ENCODE results near the gene PHF1. TPM values are rescaled to one million over a fixed set of nuclear protein-coding genes. Genes with fewer than 3 reads are reported as not detected.
"Not testable (repeated sequence)": the region's sequence is repeated elsewhere in the genome, so short reads cannot be mapped to it uniquely, and the experiment has no call there.

PHF1 gene
- total RNA-seq, 2 donors from 2014 or later = 98.2 to 132 TPM

DNA sequence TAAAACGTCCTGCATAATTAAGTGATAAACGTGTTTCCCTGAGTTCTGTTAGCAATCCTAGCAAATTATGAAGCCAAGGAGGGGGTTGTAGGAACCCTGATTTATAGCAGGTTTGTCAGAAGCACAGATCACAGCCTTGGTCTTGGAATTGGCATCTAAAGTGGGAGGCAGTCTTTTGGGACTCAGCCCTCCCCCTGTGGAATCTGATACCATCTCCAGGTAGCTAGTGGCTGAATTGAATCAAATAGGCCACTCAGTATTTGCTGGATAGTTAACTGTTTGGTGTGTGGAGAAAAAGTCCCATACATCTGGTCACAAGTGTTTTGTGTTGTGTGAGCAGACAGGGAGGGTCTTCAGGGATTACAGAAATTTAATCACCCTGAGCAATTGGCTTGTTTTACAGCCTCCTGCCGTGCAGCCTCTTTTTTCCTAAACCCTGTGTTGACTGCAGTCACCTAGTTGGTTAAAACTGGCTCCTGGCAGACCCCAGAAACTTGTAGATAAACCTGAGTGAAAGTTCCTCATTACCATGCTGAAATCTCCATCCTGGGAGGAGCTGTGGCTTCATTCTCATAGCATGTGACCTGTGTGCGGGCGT lies 38.2 kb upstream of the PHF1 start:
- intact Hi-C loops (cut with DNase I) = no loop called here
- H3K36me3 ChIP-seq = no peaks in the 10 kb centered on the region
- peaks cover 18% of the 10 kb centered on the region for H3K4me1 ChIP-seq (replicated peaks)
- H3K27me3 ChIP-seq (replicated peaks; ENCODE audit: insufficient read depth) = no peaks in the 10 kb centered on the region
- no peaks in the 10 kb centered on the region for H3K9me3 ChIP-seq
- 38% methylated on average over 5 of the region's 5 CpGs for WGBS
- TF ChIP-seq POLR2AphosphoS5 (IDR thresholded peaks at IDR 0.05) (no peak), POLR2A (IDR thresholded peaks at IDR 0.05) (no peak)
- TF ChIP-seq, protein P1, sequence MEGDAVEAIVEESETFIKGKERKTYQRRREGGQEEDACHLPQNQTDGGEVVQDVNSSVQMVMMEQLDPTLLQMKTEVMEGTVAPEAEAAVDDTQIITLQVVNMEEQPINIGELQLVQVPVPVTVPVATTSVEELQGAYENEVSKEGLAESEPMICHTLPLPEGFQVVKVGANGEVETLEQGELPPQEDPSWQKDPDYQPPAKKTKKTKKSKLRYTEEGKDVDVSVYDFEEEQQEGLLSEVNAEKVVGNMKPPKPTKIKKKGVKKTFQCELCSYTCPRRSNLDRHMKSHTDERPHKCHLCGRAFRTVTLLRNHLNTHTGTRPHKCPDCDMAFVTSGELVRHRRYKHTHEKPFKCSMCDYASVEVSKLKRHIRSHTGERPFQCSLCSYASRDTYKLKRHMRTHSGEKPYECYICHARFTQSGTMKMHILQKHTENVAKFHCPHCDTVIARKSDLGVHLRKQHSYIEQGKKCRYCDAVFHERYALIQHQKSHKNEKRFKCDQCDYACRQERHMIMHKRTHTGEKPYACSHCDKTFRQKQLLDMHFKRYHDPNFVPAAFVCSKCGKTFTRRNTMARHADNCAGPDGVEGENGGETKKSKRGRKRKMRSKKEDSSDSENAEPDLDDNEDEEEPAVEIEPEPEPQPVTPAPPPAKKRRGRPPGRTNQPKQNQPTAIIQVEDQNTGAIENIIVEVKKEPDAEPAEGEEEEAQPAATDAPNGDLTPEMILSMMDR (IDR thresholded peaks at IDR 0.05) = no peak
- peak overlapping the region; percentile 41 to 76 for H3K27ac ChIP-seq
- H3K4me3 ChIP-seq = no peak overlapping the region
- no peak for DNase-seq (ENCODE audit: low spot score)

DNA sequence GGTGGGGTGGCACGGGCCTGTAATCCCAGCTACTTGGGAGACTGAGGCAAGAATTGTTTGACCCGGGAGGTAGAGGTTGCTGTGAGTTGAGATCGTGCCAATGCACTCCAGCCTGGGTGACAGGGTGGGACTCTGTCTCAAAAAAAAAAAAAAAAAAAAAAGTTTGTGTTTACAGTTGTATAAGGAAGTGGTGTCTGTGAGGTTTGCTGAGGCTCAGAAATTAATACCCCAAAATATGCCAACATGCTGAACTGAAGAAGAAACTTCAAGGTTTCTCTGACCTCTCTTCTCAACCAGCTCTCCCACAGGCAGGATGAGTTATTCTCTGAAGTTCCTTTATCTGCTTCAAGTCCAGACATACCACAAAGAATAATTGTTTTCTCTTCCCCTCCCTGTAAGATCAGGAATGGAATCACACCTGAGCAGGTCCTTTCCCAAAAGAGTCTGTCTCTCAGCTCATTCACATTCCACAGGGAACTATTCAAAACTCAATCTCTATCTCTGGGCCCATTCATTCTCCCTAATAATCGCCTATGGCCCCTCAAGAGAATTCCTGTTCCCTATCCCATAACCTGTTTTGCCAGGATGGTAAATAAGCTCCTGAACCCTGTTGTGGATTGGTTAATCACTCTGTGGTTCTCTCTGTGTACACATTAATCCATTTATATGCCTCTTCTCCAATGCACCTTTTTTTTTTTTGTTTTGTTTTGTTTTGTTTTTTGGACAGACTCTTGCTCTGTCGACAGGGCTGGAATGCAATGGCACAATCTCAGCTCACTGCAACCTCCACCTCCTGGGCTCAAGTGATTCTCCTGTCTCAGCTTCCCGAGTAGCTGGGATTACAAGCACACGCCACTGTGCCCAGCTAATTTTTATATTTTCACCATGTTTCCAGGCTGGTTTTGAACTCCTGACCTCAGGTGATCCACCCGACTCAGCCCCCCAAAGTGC lies 36.6 kb upstream of the PHF1 start:
- intact Hi-C loops (cut with DNase I) = no loop called here
- no peaks in the 10 kb centered on the region for H3K27me3 ChIP-seq (replicated peaks; ENCODE audit: insufficient read depth)
- no peaks in the 10 kb centered on the region for H3K36me3 ChIP-seq
- no peaks in the 10 kb centered on the region for H3K9me3 ChIP-seq
- peak overlapping the region in 1 of 2 donors; percentile 13 for H3K4me3 ChIP-seq
- H3K27ac ChIP-seq = peak overlapping the region; percentile 35 to 76
- H3K4me1 ChIP-seq (replicated peaks) = peaks cover 18% of the 10 kb centered on the region
- DNase-seq (ENCODE audit: low spot score) = no peak
- WGBS = 42% methylated on average over 8 of the region's 8 CpGs
- TF ChIP-seq POLR2A (IDR thresholded peaks at IDR 0.05) = no peak
- peak; percentile 62 for TF ChIP-seq POLR2AphosphoS5 (IDR thresholded peaks at IDR 0.05)
- TF ChIP-seq, protein P1 (IDR thresholded peaks at IDR 0.05) = no peak

DNA sequence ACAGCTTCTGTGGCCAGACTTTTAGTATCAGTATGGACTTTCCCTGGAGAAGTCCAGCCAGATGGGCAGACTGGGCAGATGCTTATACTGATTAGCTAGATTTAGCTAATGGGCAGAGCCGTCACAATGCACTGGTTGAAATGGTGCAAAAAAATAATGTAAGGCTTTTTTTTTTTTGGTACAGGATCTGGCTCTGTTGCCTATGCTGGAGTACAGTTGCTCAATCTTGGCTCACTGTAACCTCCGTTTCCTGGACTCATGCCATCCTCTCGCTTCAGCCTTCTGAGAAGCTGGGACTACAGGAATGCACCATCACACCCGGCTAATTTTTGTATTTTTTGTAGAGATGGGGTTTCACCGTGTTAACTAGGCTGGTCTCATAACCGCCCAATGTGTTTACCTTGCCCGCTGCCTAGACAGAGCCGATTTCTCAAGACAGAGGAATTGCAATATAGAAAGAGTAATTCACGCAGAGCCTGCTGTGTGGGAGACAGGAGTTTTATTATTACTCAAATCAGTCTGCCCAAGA lies 35.6 kb upstream of the PHF1 start:
- intact Hi-C loops (cut with DNase I) = no loop called here
- Histone ChIP-seq H3K4me1 (replicated peaks) (peaks cover 18% of the 10 kb centered on the region), H3K9me3 (no peaks in the 10 kb centered on the region), H3K27me3 (replicated peaks; ENCODE audit: insufficient read depth) (no peaks in the 10 kb centered on the region), H3K36me3 (no peaks in the 10 kb centered on the region), H3K4me3 (peak overlapping the region in 1 of 2 donors; percentile 13), H3K27ac (peak overlapping the region; percentile 35 to 76)
- TF ChIP-seq POLR2AphosphoS5 (IDR thresholded peaks at IDR 0.05) = peak; percentile 70
- TF ChIP-seq, protein P1 (IDR thresholded peaks at IDR 0.05) = no peak
- no peak for TF ChIP-seq POLR2A (IDR thresholded peaks at IDR 0.05)
- DNase-seq (ENCODE audit: low spot score) = peak; percentile 84
- 5% methylated on average over 9 of the region's 9 CpGs for WGBS

DNA sequence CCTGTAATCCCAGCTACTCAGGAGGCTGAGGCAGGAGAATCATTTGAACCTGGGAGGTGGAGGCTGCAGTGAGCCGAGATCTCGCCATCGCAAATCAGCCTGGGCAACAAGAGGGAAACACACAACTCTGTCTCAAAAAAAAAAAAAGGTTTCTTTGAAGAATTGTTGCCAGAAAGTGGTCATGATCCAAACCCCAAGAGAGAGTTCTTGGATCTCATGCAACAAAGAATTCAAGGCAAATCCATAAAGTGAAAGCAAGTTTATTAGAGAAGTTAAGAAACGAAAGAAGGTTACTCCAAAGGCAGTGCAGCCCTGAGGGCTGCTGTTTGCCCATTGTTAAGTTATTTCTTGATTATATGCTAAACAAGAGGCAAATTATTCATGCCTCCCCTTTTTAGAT lies 33.6 kb upstream of the PHF1 start:
- no peaks in the 10 kb centered on the region for H3K27me3 ChIP-seq (replicated peaks; ENCODE audit: insufficient read depth)
- H3K9me3 ChIP-seq = no peaks in the 10 kb centered on the region
- no peak overlapping the region for H3K27ac ChIP-seq
- no peak overlapping the region for H3K4me3 ChIP-seq
- TF ChIP-seq, protein P1 (IDR thresholded peaks at IDR 0.05) = no peak
- no peak for TF ChIP-seq POLR2A (IDR thresholded peaks at IDR 0.05)
- TF ChIP-seq POLR2AphosphoS5 (IDR thresholded peaks at IDR 0.05) = no peak
- peaks cover 18% of the 10 kb centered on the region for H3K4me1 ChIP-seq (replicated peaks)
- 77% methylated on average over 4 of the region's 4 CpGs for WGBS
- no peak for DNase-seq (ENCODE audit: low spot score)
- intact Hi-C loops (cut with DNase I) = no loop called here
- H3K36me3 ChIP-seq = no peaks in the 10 kb centered on the region

DNA sequence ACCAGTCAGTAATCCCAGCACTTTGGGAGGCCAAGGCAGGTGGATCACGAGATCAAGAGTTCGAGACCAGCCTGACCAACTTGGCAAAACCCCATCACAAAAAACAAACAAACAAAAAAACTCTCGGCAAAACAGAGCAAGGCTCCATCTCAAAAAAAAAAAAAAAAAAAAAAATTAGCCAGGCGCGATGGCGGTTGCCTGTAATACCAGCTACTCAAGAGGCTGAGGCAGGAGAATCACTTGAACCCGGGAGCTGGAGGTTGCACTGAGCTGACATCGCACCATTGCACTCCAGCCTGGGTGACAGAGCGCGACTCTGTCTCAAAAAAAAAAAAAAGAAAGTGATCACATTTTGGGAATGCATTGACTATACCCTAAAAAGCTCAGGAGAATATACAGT lies 31.6 kb upstream of the PHF1 start:
- 93% methylated on average over 10 of the region's 10 CpGs for WGBS
- intact Hi-C loops (cut with DNase I); H3K36me3 ChIP-seq; H3K9me3 ChIP-seq; H3K4me1 ChIP-seq (replicated peaks); H3K4me3 ChIP-seq; H3K27me3 ChIP-seq (replicated peaks; ENCODE audit: insufficient read depth); DNase-seq (ENCODE audit: low spot score); H3K27ac ChIP-seq: not testable (repeated sequence)

Measured in prostate gland (tissue), 2 donors.